ENCODE data around the gene MSMB. TPM values are rescaled to one million over a fixed set of nuclear protein-coding genes. Genes with fewer than 3 reads are reported as not detected.

Gene MSMB
- total and polyA plus RNA-seq, 2 of the 4 experiments (the other 2 are of a cell fraction): not detected

DNA sequence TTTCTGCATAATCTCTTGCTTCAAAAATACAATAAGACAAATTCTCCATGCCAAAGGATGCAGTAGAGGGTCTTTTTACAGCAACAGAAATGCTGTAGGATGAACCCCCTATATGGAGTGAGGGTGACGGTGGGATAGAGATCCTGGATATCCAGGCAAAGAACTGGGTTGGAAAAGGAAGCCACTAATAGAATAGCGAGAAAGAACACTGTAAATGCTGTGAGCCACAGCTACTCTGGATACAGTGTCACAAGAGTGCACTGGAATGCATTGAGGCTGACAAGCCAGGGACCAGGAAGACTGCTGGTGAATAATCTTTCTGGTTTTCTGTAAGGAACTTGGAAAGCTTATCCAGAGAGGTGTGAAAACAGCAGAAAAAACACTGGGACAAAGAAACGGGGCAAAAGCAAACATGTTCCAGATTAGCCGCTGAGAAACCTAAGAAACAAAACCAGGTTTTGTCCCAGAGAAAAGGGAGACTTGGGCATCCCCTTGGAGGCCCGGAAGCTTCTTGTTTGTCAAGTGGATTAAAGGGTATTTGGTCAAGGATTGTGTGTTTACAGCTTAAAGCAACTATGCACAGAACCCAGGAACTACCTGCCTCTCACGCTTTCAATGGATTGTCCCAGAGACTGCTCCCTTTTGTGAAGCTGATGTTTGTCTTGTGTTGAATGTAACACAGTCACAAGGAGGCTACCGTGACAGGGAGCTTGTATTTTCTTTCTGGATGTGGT, 6.2 kb upstream of the MSMB start:
- dilution Hi-C loops (cut with HindIII; ENCODE audit: low sequenced_read_pairs, unreplicated experiment) (no loop called here), intact Hi-C loops (cut with micrococcal nuclease) (no loop called here), in situ Hi-C loops (cut with MboI; ENCODE audit: low sequenced_read_pairs) (no loop called here)
- Histone ChIP-seq H2BK15ac (ENCODE audit: low read depth, low read length) (no peak overlapping the region), H4K8ac (ENCODE audit: low read depth in 2 of 2, low read length in 2 of 2) (no peak overlapping the region), H3K27ac (ENCODE audit: insufficient read depth, low read length) (no peak overlapping the region), H3K4ac (ENCODE audit: low read depth, low read length) (no peak overlapping the region), H3K9me1 (ENCODE audit: insufficient read depth, low read length) (no peaks in the 10 kb centered on the region), H2BK5ac (ENCODE audit: low read depth, low read length, poor library complexity, severe bottlenecking) (no peak overlapping the region), H3K9me3 (ENCODE audit: control insufficient read depth, insufficient read depth, low read length) (no peaks in the 10 kb centered on the region), H4K5ac (ENCODE audit: low read depth, low read length) (no peak overlapping the region), H4K20me1 (ENCODE audit: insufficient read depth, low read length) (no peaks in the 10 kb centered on the region), H3K18ac (ENCODE audit: low read depth, low read length) (no peak overlapping the region), H2BK20ac (ENCODE audit: low read depth, low read length) (no peak overlapping the region), H2AK5ac (ENCODE audit: low read depth, low read length) (no peak overlapping the region), H3K4me1 (ENCODE audit: control insufficient read depth, insufficient read depth, low read length) (no peaks in the 10 kb centered on the region), H3K23ac (ENCODE audit: low read depth, low read length) (no peak overlapping the region), H2AFZ (replicated peaks; ENCODE audit: low read length, poor library complexity) (no peak overlapping the region), H2BK120ac (ENCODE audit: low read depth, low read length) (no peak overlapping the region), H3K4me2 (ENCODE audit: low read depth, low read length) (no peak overlapping the region), H3K14ac (replicated peaks; ENCODE audit: low read depth, low read length) (no peak overlapping the region), H2AK9ac (replicated peaks; ENCODE audit: low read depth, low read length, poor library complexity) (no peak overlapping the region), H3K4me3 (ENCODE audit: insufficient read depth, low read depth, low read length) (no peak overlapping the region), H3K56ac (ENCODE audit: extremely low read depth, insufficient read depth, low read length) (no peak overlapping the region), H3K27me3 (ENCODE audit: control insufficient read depth, insufficient read depth, low read length) (peaks cover 35% of the 10 kb centered on the region), H4K91ac (ENCODE audit: insufficient read depth, low read depth, low read length) (no peak overlapping the region), H3K36me3 (ENCODE audit: control insufficient read depth, insufficient read depth, low read length) (no peaks in the 10 kb centered on the region), H3K79me1 (ENCODE audit: low read depth in 1 of 2, low read length in 2 of 2) (no peaks in the 10 kb centered on the region), H3K9ac (ENCODE audit: low read depth, low read length) (no peak overlapping the region)
- DNase-seq: no peak
- ATAC-seq (ENCODE audit: low read depth): no peak
- ChIA-PET CTCF (interaction anchor here (0.5 to 0.6 kb wide), 2 partner anchors 13 to 47 kb away, joined by 3 read pairs; no protein-coding TSS in a partner anchor), POLR2A (ENCODE audit: unreplicated experiment) (no interaction called here)
- no TSS peak for BruUV-seq (replicated peaks)
- WGBS, 2 experiments (ENCODE audit: extremely low coverage in 2 of 2, insufficient read length in 1 of 2): 61% methylated on average over 4 of the region's 7 CpGs; no CpG with 5 or more reads in 1 of the 2 experiments
- TF ChIP-seq MAZ (IDR thresholded peaks at IDR 0.05; ENCODE audit: borderline replicate concordance, low read depth, low read length): no peak
- TF ChIP-seq POLR2A (IDR thresholded peaks at IDR 0.05; ENCODE audit: low read depth, low read length): no peak
- TF ChIP-seq SMC3 (IDR thresholded peaks at IDR 0.05; ENCODE audit: low read depth, low read length): no peak
- no peak for TF ChIP-seq CEBPB (IDR thresholded peaks at IDR 0.05; ENCODE audit: low read depth, low read length)
- no peak for TF ChIP-seq NFE2L2 (IDR thresholded peaks at IDR 0.05; ENCODE audit: low read depth, low read length)
- TF ChIP-seq, protein P1, sequence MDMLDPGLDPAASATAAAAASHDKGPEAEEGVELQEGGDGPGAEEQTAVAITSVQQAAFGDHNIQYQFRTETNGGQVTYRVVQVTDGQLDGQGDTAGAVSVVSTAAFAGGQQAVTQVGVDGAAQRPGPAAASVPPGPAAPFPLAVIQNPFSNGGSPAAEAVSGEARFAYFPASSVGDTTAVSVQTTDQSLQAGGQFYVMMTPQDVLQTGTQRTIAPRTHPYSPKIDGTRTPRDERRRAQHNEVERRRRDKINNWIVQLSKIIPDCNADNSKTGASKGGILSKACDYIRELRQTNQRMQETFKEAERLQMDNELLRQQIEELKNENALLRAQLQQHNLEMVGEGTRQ (IDR thresholded peaks at IDR 0.05; ENCODE audit: low read depth, low read length): no peak
- no peak for TF ChIP-seq BHLHE40 (IDR thresholded peaks at IDR 0.05; ENCODE audit: low read depth, low read length)
- TF ChIP-seq RAD21 (IDR thresholded peaks at IDR 0.05; ENCODE audit: low read length): no peak
- no peak for TF ChIP-seq FOS (IDR thresholded peaks at IDR 0.05; ENCODE audit: low read depth, low read length)
- no peak for TF ChIP-seq RFX5 (IDR thresholded peaks at IDR 0.05; ENCODE audit: low read depth, low read length)
- TF ChIP-seq, protein P2, sequence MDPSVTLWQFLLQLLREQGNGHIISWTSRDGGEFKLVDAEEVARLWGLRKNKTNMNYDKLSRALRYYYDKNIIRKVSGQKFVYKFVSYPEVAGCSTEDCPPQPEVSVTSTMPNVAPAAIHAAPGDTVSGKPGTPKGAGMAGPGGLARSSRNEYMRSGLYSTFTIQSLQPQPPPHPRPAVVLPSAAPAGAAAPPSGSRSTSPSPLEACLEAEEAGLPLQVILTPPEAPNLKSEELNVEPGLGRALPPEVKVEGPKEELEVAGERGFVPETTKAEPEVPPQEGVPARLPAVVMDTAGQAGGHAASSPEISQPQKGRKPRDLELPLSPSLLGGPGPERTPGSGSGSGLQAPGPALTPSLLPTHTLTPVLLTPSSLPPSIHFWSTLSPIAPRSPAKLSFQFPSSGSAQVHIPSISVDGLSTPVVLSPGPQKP (IDR thresholded peaks at IDR 0.05; ENCODE audit: borderline replicate concordance, low read depth, low read length): no peak
- no peak for TF ChIP-seq CTCF (conservative IDR thresholded peaks at IDR 0.05; ENCODE audit: low read depth, low read length)
- TF ChIP-seq RCOR1 (IDR thresholded peaks at IDR 0.05; ENCODE audit: insufficient replicate concordance, low read length): no peak
- TF ChIP-seq MXI1 (IDR thresholded peaks at IDR 0.05; ENCODE audit: borderline replicate concordance, low read depth, low read length): no peak
- no peak for TF ChIP-seq MAFK (IDR thresholded peaks at IDR 0.05; ENCODE audit: low read depth, low read length)
- TF ChIP-seq CHD1 (IDR thresholded peaks at IDR 0.05; ENCODE audit: low read depth, low read length): no peak
